Measurements from ENCODE around the gene FEZ2. TPM values are rescaled to one million over a fixed set of nuclear protein-coding genes. Genes with fewer than 3 reads are reported as not detected.

FEZ2 gene
- total and polyA plus RNA-seq, 2 of the 8 experiments (the other 6 are each of a cell fraction or from before 2014, with no cell fraction given) = 7.5 to 16.4 TPM

DNA sequence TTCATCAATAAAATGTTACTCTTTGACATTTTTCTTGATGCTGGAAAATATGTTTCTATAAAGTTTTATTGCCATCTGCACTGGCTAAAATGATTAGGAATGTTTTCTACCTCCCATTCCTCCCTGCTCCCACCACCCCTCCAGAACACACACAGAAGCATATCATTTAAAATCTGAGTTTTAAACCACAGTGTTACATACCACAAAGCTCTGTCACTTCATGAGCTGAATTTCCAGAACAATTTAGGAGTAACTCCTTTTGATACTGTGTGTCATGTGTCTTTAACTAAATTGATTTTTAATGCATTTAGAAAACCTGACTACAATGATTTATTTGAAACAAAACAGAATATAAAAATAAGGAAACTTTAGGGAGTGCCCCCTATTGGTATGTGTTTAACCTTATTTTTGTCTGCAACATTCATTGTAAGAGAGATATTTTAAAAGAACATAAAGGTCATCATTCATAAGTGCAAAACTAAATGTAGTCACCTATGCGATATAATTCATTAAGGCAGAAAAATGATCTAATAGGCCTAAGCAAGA is 52.0 kb downstream of the FEZ2 start:
- H4K91ac ChIP-seq (replicated peaks; ENCODE audit: insufficient read length, low read length) = no peak overlapping the region
- no peak overlapping the region for H4K5ac ChIP-seq (ENCODE audit: insufficient read length, low read depth, low read length)
- no peaks in the 10 kb centered on the region for H3K23me2 ChIP-seq (ENCODE audit: low read depth, low read length)
- H2BK12ac ChIP-seq (ENCODE audit: low read depth, low read length) = no peak overlapping the region
- 94% methylated on average over 1 of the region's 1 CpG; no CpG with 5 or more reads in 1 of the 2 experiments for WGBS, 2 experiments (ENCODE audit: extremely low coverage in 1 of 2, insufficient coverage in 1 of 2, insufficient read length in 1 of 2, insufficient replicate concordance in 2 of 2, low coverage in 1 of 2, low lambda C conversion rate in 2 of 2, missing lambda C conversion rate in 1 of 2)
- no peaks in the 10 kb centered on the region for H3K4me1 ChIP-seq (replicated peaks in 1 of 4; ENCODE audit: control insufficient read depth in 3 of 4, insufficient read depth in 4 of 4, low read length in 3 of 4)
- H2BK120ac ChIP-seq (replicated peaks; ENCODE audit: low read depth, low read length) = no peak overlapping the region
- peaks cover 2 to 53% (median 29%) of the 10 kb centered on the region in 4 experiments for H3K36me3 ChIP-seq (ENCODE audit: control insufficient read depth in 2 of 4, insufficient read depth in 4 of 4, low read length in 3 of 4)
- FAIRE-seq (no peak), DNase-seq (ENCODE audit: low read depth in 1 of 2, low spot score in 2 of 2) (no peak)
- no peak overlapping the region for H3K23ac ChIP-seq (ENCODE audit: insufficient read length)
- no peak overlapping the region for H3K14ac ChIP-seq (ENCODE audit: insufficient read length)
- no peak overlapping the region for H2BK15ac ChIP-seq (ENCODE audit: low read length)
- no peak overlapping the region for H3K27ac ChIP-seq (ENCODE audit: low read depth, low read length)
- H2AFZ ChIP-seq (ENCODE audit: low read length) = no peak overlapping the region
- no peak overlapping the region for H2BK20ac ChIP-seq (ENCODE audit: low read length)
- H3K79me2 ChIP-seq (ENCODE audit: control insufficient read depth in 1 of 2, insufficient read depth in 2 of 2, low read length in 2 of 2) = no peaks in the 10 kb centered on the region
- POLR2A ChIA-PET (ENCODE audit: partially characterized antibody) = no interaction called here
- H4K8ac ChIP-seq (ENCODE audit: extremely low read depth, insufficient read depth, low read length) = no peak overlapping the region
- no peak overlapping the region for H2AK5ac ChIP-seq (ENCODE audit: low read depth, low read length)
- H2BK5ac ChIP-seq (ENCODE audit: low read depth, low read length) = no peak overlapping the region
- CTCF ChIA-PET (ENCODE audit: partially characterized antibody) = interaction anchor here (0.6 to 3.7 kb wide), 14 partner anchors 9 to 675 kb away, joined by 3 to 17 read pairs (median 6); no protein-coding TSS in a partner anchor
- H3K18ac ChIP-seq (ENCODE audit: extremely low read depth, low read length) = no peak overlapping the region
- no peak overlapping the region for H3K56ac ChIP-seq (replicated peaks; ENCODE audit: insufficient read length, low read depth, low read length)
- H3K9ac ChIP-seq (replicated peaks in 1 of 4; ENCODE audit: extremely low read depth in 1 of 4, low read depth in 3 of 4, low read length in 3 of 4) = no peak overlapping the region
- no peak overlapping the region for H3K4ac ChIP-seq (replicated peaks; ENCODE audit: insufficient read length, low read depth, low read length)
- no peak overlapping the region for H3K4me3 ChIP-seq (ENCODE audit: extremely low read depth in 1 of 4, insufficient read depth in 2 of 4, low read depth in 3 of 4, low read length in 4 of 4)
- H3K27me3 ChIP-seq (replicated peaks in 1 of 4; ENCODE audit: control insufficient read depth in 3 of 4, extremely low read depth in 1 of 4, insufficient read depth in 3 of 4, low read length in 3 of 4) = no peaks in the 10 kb centered on the region
- no peaks in the 10 kb centered on the region; the same call in 1 of the 2 replicates for H3K79me1 ChIP-seq (ENCODE audit: low read depth, low read length)
- no peak overlapping the region for H3K4me2 ChIP-seq (ENCODE audit: insufficient read depth in 1 of 2, low read depth in 2 of 2, low read length in 2 of 2)
- H3K9me3 ChIP-seq (ENCODE audit: insufficient read depth in 2 of 2, low read depth in 1 of 2, low read length in 1 of 2) = no peaks in the 10 kb centered on the region
- H4K20me1 ChIP-seq (replicated peaks in 1 of 2; ENCODE audit: control insufficient read depth in 1 of 2, insufficient read depth in 2 of 2, low read length in 2 of 2) = no peaks in the 10 kb centered on the region
- TF ChIP-seq EZH2 (IDR thresholded peaks at IDR 0.05; ENCODE audit: low read depth, low read length, severe bottlenecking) (no peak), KDM1A (IDR thresholded peaks at IDR 0.05; ENCODE audit: borderline replicate concordance, low read length) (no peak), TBP (IDR thresholded peaks at IDR 0.05; ENCODE audit: low read depth, low read length) (no peak)
